GM23248 (cell line): ENCODE measurements around the gene HSD11B1L.

Experiments
- EZH2 ChIP-seq: fragments of 200-600 bp; sonication (generic); IDR thresholded peaks from 2 replicates; pipeline ENCODE4 v1.6.1; 2018; ENCODE audit warnings: antibody characterized with exemption, mild to moderate bottlenecking; ENCODE audit not compliant: insufficient read depth, poor library complexity, severe bottlenecking
- EZH2phosphoT487 ChIP-seq: fragments of 200-600 bp; sonication (generic); IDR thresholded peaks from 2 replicates; pipeline ENCODE4 v1.6.1; 2018; ENCODE audit warnings: antibody characterized with exemption, moderate library complexity, mild to moderate bottlenecking, low read depth; ENCODE audit not compliant: insufficient read depth

DNA sequence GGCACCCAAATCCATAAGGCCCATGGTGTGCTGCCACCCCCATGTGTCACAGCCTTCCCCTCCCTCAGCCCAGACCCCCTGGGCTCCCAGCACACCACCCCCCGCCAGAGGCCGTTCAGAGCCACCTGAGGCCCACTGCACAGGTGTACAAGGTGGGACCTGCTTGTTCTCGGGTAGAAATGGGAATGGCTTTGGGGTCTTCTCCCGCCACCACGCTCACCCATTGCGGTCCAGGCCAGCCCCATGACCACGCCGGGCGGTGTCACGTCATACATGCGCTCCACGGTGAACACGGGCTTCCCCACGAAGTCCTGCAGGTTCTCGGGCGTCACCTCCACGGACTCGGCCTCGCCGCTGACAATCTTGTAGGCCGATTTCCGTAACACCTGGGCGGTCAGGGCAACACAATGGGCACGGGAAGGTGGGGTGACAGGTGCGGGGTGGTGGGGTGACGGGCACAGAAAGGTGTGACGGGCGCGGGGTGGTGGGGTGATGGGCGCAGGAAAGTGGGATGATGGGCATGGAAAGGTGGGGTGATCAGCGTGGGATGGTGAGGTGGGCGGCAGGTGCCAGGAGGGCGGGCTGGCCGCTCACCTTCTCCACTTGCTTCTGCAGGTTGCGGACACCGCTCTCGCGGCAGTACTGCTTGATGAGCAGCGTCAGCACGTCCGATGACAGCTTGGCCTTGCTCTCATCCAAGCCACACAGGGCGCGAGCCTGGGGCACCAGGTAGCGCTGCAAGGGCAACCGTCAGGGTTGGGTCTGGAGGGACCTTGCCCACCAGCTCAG, 13.5 kb downstream of the HSD11B1L start:
- TF ChIP-seq EZH2: no peak
- no peak for TF ChIP-seq EZH2phosphoT487
